IMR-90 (cell line): Measurements from ENCODE around the gene TDP2. TPM values are rescaled to one million over a fixed set of nuclear protein-coding genes. Genes with fewer than 3 reads are reported as not detected.

ENCODE experiments used
- ATAC-seq: fragments of 200-7000 bp; cut with Tn5 transposase; 2 replicates; pipeline ENCODE4 v1.9.1; 2020; ENCODE audit warnings: low read depth, mild to moderate bottlenecking, moderate library complexity
- BruUV-seq: library from RNA; stranded (reverse); fragments of 400-500 nt; replicated peaks from 2 replicates; lab custom pipeline; 2021; lab: Mats Ljungman, UMichigan
- CTCF ChIA-PET: fragments of 300-600 bp; formaldehyde crosslinking; extraction: SDS; loops from one replicate; lab custom pipeline; 2021; ENCODE audit warnings: antibody characterized with exemption; lab: Yijun Ruan, JAX
- POLR2A ChIA-PET: fragments of 300-600 bp; sonication (Branson Sonifier 250); formaldehyde crosslinking; loops from one replicate; lab custom pipeline; 2022; ENCODE audit warnings: antibody characterized with exemption; ENCODE audit not compliant: unreplicated experiment; lab: Charles Lee
- DNase-seq: peaks from one replicate; pipeline ENCODE4 v3.0.0; 2013
- H2AFZ ChIP-seq: replicated peaks from 2 replicates; pipeline ENCODE3; 2013; ENCODE audit warnings: low read length, mild to moderate bottlenecking; ENCODE audit not compliant: poor library complexity
- H2AK5ac ChIP-seq: 2 replicates; pipeline ENCODE4 v1.6.1; 2013; ENCODE audit warnings: low read depth, low read length, inconsistent platforms
- H2AK9ac ChIP-seq: replicated peaks from 2 replicates; pipeline ENCODE3; 2013; ENCODE audit warnings: mild to moderate bottlenecking, low read depth, low read length, moderate library complexity; ENCODE audit not compliant: poor library complexity
- H2BK120ac ChIP-seq: 2 replicates; pipeline ENCODE4 v1.6.1; 2013; ENCODE audit warnings: low read depth, low read length, inconsistent platforms
- H2BK15ac ChIP-seq: 3 replicates; pipeline ENCODE4 v1.6.1; 2013; ENCODE audit warnings: low read depth, low read length, inconsistent platforms
- H2BK20ac ChIP-seq: 2 replicates; pipeline ENCODE4 v1.6.1; 2013; ENCODE audit warnings: low read depth, mild to moderate bottlenecking, inconsistent platforms, low read length, moderate library complexity
- H2BK5ac ChIP-seq: 2 replicates; pipeline ENCODE4 v1.6.1; 2013; ENCODE audit warnings: mild to moderate bottlenecking, low read depth, low read length, inconsistent platforms; ENCODE audit not compliant: poor library complexity, severe bottlenecking
- H3K14ac ChIP-seq: replicated peaks from 2 replicates; pipeline ENCODE4 v1.6.1; 2013; ENCODE audit warnings: low read depth, low read length, inconsistent platforms
- H3K18ac ChIP-seq: 2 replicates; pipeline ENCODE4 v1.6.1; 2013; ENCODE audit warnings: low read depth, low read length, control low read depth
- H3K23ac ChIP-seq: 2 replicates; pipeline ENCODE4 v1.6.1; 2013; ENCODE audit warnings: low read depth, low read length, inconsistent platforms
- H3K27ac ChIP-seq: 2 replicates; pipeline ENCODE4 v1.5.1; 2013; ENCODE audit warnings: mild to moderate bottlenecking, control low read depth, low read length; ENCODE audit not compliant: insufficient read depth
- H3K27me3 ChIP-seq: 2 replicates; pipeline ENCODE4 v1.6.1; 2013; ENCODE audit warnings: low read length; ENCODE audit not compliant: control insufficient read depth, insufficient read depth
- H3K36me3 ChIP-seq: 2 replicates; pipeline ENCODE4 v1.6.1; 2013; ENCODE audit warnings: low read length, mixed read lengths; ENCODE audit not compliant: control insufficient read depth, insufficient read depth
- H3K4ac ChIP-seq: 2 replicates; pipeline ENCODE4 v1.6.1; 2013; ENCODE audit warnings: low read depth, low read length, inconsistent platforms
- H3K4me1 ChIP-seq: 2 replicates; pipeline ENCODE4 v1.6.1; 2013; ENCODE audit warnings: low read length, mixed read lengths; ENCODE audit not compliant: control insufficient read depth, insufficient read depth
- H3K4me2 ChIP-seq: 2 replicates; pipeline ENCODE4 v1.6.1; 2013; ENCODE audit warnings: low read depth, mild to moderate bottlenecking, control low read depth, low read length, moderate library complexity
- H3K4me3 ChIP-seq: 2 replicates; pipeline ENCODE4 v1.5.1; 2013; ENCODE audit warnings: low read depth, mild to moderate bottlenecking, control low read depth, low read length, moderate library complexity; ENCODE audit not compliant: insufficient read depth
- H3K56ac ChIP-seq: 2 replicates; pipeline ENCODE4 v1.6.1; 2013; ENCODE audit warnings: low read length, inconsistent platforms; ENCODE audit not compliant: insufficient read depth; ENCODE audit errors: extremely low read depth
- H3K79me1 ChIP-seq, 2 experiments: 2 replicates each; pipeline ENCODE4 v1.6.1; 2013; ENCODE audit warnings: low read length in 2 of 2, inconsistent platforms in 1 of 2, low read depth in 1 of 2
- H3K9ac ChIP-seq: 2 replicates; pipeline ENCODE4 v1.6.1; 2013; ENCODE audit warnings: low read depth, low read length, control low read depth
- H3K9me1 ChIP-seq: 2 replicates; pipeline ENCODE4 v1.6.1; 2013; ENCODE audit warnings: low read length, inconsistent platforms; ENCODE audit not compliant: insufficient read depth
- H3K9me3 ChIP-seq: 2 replicates; pipeline ENCODE4 v1.6.1; 2013; ENCODE audit warnings: low read length; ENCODE audit not compliant: control insufficient read depth, insufficient read depth
- H4K20me1 ChIP-seq: 2 replicates; pipeline ENCODE4 v1.6.1; 2013; ENCODE audit warnings: low read length, inconsistent platforms; ENCODE audit not compliant: insufficient read depth
- H4K5ac ChIP-seq: 2 replicates; pipeline ENCODE4 v1.6.1; 2013; ENCODE audit warnings: mild to moderate bottlenecking, low read depth, low read length, control low read depth
- H4K8ac ChIP-seq, 2 experiments: 2 replicates each; pipeline ENCODE4 v1.6.1; 2013; ENCODE audit warnings: low read depth in 2 of 2, low read length in 2 of 2, control low read depth in 1 of 2, inconsistent platforms in 1 of 2
- H4K91ac ChIP-seq: 2 replicates; pipeline ENCODE4 v1.6.1; 2013; ENCODE audit warnings: low read depth, low read length, inconsistent platforms; ENCODE audit not compliant: insufficient read depth
- CEBPB ChIP-seq: IDR thresholded peaks from 2 replicates; pipeline ENCODE4 v1.6.1; 2012; ENCODE audit warnings: low read depth, low read length, improper control_type of control experiment
- CHD1 ChIP-seq: IDR thresholded peaks from 2 replicates; pipeline ENCODE4 v1.6.1; 2012; ENCODE audit warnings: low read depth, low read length, improper control_type of control experiment
- MAZ ChIP-seq: IDR thresholded peaks from 2 replicates; pipeline ENCODE4 v1.6.1; 2012; ENCODE audit warnings: low read depth, mild to moderate bottlenecking, low read length, improper control_type of control experiment, moderate library complexity, borderline replicate concordance
- MXI1 ChIP-seq: IDR thresholded peaks from 2 replicates; pipeline ENCODE4 v1.6.1; 2012; ENCODE audit warnings: low read depth, mild to moderate bottlenecking, low read length, moderate library complexity, borderline replicate concordance
- NFE2L2 ChIP-seq: fragments of 150-350 bp; IDR thresholded peaks from 2 replicates; pipeline ENCODE4 v1.6.1; 2016; ENCODE audit warnings: low read depth, mild to moderate bottlenecking, low read length
- RAD21 ChIP-seq: IDR thresholded peaks from 2 replicates; pipeline ENCODE4 v1.6.1; 2012; ENCODE audit warnings: low read length, improper control_type of control experiment
- RCOR1 ChIP-seq: IDR thresholded peaks from 2 replicates; pipeline ENCODE4 v1.6.1; 2012; ENCODE audit warnings: mild to moderate bottlenecking, low read length, improper control_type of control experiment; ENCODE audit not compliant: insufficient replicate concordance
- RFX5 ChIP-seq: IDR thresholded peaks from 2 replicates; pipeline ENCODE4 v1.8.0; 2012; ENCODE audit warnings: low read depth, mild to moderate bottlenecking, low read length, moderate library complexity
- USF2 ChIP-seq: fragments of 150-350 bp; IDR thresholded peaks from 2 replicates; pipeline ENCODE4 v1.6.1; 2017; ENCODE audit warnings: mild to moderate bottlenecking, antibody characterized with exemption, low read length, low read depth
- WGBS, 2 experiments: methylation state at CpG; one replicate each; pipeline versions ENCODE4 v1.1.5 to v1.1.7; 2013; ENCODE audit warnings: missing lambda C conversion rate in 2 of 2; ENCODE audit not compliant: insufficient read length in 1 of 2; ENCODE audit errors: extremely low coverage in 2 of 2; 5-methylcytosine and 5-hydroxymethylcytosine counted together
- dilution Hi-C: fragments of 300-500 bp; cut with HindIII; formaldehyde crosslinking; loops from one replicate; pipeline ENCODE4 v1.14.3; 2018; ENCODE audit warnings: low sequenced_read_pairs; ENCODE audit not compliant: unreplicated experiment
- in situ Hi-C: fragments of 300-500 bp; cut with MboI; formaldehyde crosslinking; loops from 3 replicates; pipeline ENCODE4 v1.14.3; 2019; ENCODE audit warnings: low sequenced_read_pairs, inconsistent platforms, mixed read lengths
- intact Hi-C: fragments of 100-400 bp; cut with micrococcal nuclease; formaldehyde crosslinking; loops from 2 replicates; pipeline ENCODE4 v1.10.0; 2022
- polyA plus RNA-seq, 3 experiments: library from polyadenylated mRNA; depleted of rRNA; stranded (reverse); fragments of >200 nt; gene quantifications; 2 replicates each; pipeline ENCODE4 v1.2.3, GENCODE V29; 2012; ENCODE audit warnings: low replicate concordance in 1 of 3
- total RNA-seq: library from RNA; depleted of rRNA; stranded (reverse); fragments of >200 nt; gene quantifications from 2 replicates; pipeline ENCODE4 v1.2.3, GENCODE V29; 2012

TDP2 gene
- total and polyA plus RNA-seq, 2 of the 4 experiments (the other 2 are of a cell fraction), result 13.6 to 22.8 TPM

- no peaks in the 10 kb centered on the region for H3K79me1 ChIP-seq
- ATAC-seq (no peak), DNase-seq (peak; percentile 12)
- no peak overlapping the region for H3K18ac ChIP-seq
- H2AK5ac ChIP-seq, result no peak overlapping the region
- no peak overlapping the region for H2AFZ ChIP-seq
- 89% methylated on average over 3 of the region's 8 CpGs; no CpG with 5 or more reads in 1 of the 2 experiments for WGBS, 2 experiments
- peaks cover 11% of the 10 kb centered on the region for H3K27me3 ChIP-seq
- no peak overlapping the region for H2BK5ac ChIP-seq
- POLR2A ChIA-PET, result no interaction called here
- no peak overlapping the region for H3K23ac ChIP-seq
- no peak overlapping the region for H4K8ac ChIP-seq
- no peak overlapping the region for H3K14ac ChIP-seq
- H3K56ac ChIP-seq, result no peak overlapping the region
- H3K4me1 ChIP-seq, result no peaks in the 10 kb centered on the region
- H4K91ac ChIP-seq, result no peak overlapping the region
- no peak overlapping the region for H2BK15ac ChIP-seq
- no peak overlapping the region for H3K4ac ChIP-seq
- no peak overlapping the region for H3K4me2 ChIP-seq
- no peak overlapping the region for H2BK120ac ChIP-seq
- no peak for TF ChIP-seq USF2
- TF ChIP-seq CHD1, result no peak
- TF ChIP-seq RCOR1, result no peak
- no peak for TF ChIP-seq MAZ
- TF ChIP-seq RAD21, result no peak
- no peak for TF ChIP-seq NFE2L2
- TF ChIP-seq RFX5, result no peak
- TF ChIP-seq MXI1, result no peak
- no peak for TF ChIP-seq CEBPB
- no TSS peak for BruUV-seq
- no peak overlapping the region for H2BK20ac ChIP-seq
- no peak overlapping the region for H3K27ac ChIP-seq
- CTCF ChIA-PET, result no interaction called here
- intact Hi-C loops (no loop called here), dilution Hi-C loops (no loop called here), in situ Hi-C loops (no loop called here)
- H3K9me1 ChIP-seq, result no peaks in the 10 kb centered on the region
- no peak overlapping the region for H4K5ac ChIP-seq
- peaks cover 2% of the 10 kb centered on the region for H3K36me3 ChIP-seq
- no peak overlapping the region for H3K4me3 ChIP-seq
- no peak overlapping the region for H2AK9ac ChIP-seq
- H3K9me3 ChIP-seq, result no peaks in the 10 kb centered on the region
- H3K9ac ChIP-seq, result no peak overlapping the region
- no peaks in the 10 kb centered on the region for H4K20me1 ChIP-seq
Measured at GRCh38 chr6:24646771-24647170, 19.9 kb downstream of the TDP2 start.
